GM19193 (cell line): Measurements from ENCODE around the gene PLXDC1.

Experiments
- POLR2A ChIP-seq: IDR thresholded peaks from 4 replicates; pipeline ENCODE4 v1.6.1; 2011; ENCODE audit not compliant: insufficient read depth, insufficient read length; ENCODE audit errors: extremely low read depth

Gene PLXDC1

DNA sequence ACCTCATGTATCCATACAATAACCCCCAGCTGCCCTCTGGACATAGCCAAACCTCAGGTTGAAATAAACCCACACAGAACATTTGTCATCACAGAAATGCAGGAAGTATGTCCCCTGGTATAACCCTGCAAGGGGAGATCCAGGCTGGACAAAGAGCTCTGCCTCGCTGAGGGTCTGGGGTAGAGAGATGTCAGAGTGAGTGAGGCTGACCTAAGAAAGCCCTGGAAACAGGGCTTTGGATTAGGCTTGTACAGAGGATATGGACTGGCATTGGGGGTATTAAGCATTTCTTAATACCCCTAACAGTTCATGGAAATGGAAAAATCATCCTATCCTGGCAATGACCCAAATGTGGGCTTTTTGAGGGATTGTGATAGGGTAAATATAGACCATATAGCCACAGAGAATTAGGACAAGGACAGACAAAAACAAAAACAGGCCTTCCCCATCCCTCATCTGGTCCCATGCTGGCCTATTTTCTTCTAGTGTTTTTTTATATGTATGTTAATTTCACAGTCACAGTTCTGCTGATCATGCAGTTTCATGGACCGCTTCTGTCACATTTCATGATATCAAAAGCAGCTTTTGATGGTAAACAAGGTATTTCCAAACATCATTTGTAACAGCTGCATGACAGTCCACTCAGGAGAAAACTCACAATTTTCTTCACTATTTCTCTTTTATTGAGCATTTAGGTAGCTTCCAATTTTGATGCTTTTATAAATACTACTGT is 26.1 kb downstream of the PLXDC1 start:
- TF ChIP-seq POLR2A: no peak

DNA sequence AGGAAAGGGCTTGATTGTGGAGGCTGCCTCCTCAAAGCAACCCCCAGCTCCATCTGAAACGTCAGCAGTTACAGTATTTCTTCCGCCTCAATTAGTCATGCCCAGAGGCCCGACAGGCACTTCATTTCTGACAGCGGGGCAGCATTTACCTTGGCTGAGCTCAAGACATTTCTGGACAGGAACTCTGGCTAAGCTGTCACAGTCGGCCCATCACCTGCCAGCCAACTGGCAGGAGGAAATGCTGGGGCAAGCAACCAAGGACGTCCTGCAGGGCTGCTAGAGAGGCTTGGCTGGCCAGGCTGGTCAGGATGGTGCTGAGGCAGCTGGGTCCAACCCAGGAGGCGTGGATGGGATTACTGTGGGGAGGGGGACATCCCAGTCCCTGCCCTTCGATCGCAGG is 27.8 kb downstream of the PLXDC1 start:
- TF ChIP-seq POLR2A: no peak

DNA sequence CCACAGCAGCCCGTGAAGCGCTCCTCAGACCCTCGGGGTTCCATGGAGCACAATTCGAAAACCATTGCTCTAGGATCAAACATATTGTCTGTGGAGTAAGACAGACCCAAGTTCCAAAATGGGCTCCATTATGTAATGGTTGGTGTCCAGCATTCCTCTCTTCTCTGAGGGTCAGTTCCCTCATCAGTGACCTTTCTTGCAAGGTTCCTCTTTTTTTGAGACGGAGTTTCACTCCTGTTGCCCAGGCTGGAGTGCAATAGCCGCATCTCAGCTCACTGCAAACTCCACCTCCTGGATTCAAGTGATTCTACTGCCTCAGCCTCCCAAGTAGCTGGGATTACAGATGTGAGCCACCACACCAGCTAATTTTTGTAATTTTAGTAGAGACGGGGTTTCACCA is 28.4 kb downstream of the PLXDC1 start:
- TF ChIP-seq POLR2A: no peak

DNA sequence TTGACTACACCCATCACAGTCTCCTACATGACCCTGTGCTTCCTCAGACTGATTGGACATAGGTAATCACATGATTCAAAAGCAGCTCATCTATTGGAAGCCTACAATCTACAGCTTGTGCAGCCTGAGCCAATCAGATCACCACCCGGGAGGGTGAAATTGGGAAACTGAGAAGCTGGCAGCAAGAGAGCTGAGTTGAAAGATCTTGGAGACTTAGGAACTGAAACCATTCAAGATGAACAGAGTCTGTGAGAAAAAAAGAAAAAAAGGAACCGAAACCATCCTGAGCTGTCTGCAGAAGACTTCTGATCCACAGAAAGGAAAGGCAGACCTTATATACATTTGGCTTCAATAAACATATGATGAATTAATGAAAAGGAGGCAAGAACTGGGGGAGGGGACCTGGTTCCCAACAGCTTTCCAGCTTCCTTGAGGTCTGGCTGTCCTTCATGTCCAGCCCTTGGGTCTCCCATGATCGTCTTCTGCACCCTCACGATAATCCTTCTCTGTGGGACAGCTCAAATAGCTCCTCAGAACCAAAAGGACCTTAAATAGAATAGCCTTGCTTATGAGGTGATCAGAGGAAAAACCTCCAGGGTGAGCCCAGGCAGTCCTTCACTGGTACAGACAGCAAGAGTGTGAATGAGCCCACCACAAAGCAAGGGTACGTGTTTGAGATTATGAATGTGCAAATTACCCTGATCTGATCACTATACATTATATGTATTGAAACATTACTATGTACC is 32.6 kb downstream of the PLXDC1 start:
- no peak for TF ChIP-seq POLR2A

DNA sequence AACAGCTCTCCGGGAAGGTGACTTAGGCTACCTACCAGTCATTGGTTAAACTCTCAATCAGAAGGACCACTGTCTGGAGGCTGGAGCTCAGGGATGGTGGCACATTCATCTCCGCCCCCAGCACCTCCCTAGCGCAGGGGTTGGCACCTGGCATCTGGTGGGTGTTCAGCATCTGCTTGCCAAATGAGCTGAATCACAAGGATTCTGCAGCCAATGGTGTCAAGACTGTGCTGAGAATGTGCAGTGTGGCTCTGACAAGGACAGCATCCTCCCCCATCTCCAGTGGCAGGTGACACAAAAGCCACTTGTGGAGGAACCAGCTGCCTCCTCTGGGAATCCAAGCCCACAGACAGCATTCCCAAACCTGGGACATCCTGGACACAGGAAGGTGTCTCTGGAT is 35.2 kb downstream of the PLXDC1 start:
- TF ChIP-seq POLR2A: no peak

DNA sequence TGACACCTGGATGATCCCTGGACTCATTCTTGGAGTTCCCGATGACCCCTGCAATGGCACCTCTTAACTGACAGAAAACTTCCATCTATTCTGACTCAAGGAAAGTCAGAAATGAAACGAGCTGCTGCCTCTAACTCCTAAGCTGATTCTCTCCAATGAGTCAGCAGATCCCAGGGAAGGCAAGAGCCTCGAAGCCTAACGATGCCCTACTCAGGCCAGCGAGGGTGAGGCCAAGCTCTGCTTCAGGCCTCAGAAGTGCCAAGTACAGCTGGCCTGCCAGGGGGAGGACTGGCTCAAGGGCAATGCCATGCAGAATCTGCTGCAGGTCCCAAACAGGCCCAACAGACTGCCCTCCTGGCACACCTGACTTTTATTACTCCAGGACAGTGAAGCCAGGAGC is 36.3 kb downstream of the PLXDC1 start:
- TF ChIP-seq POLR2A: no peak

DNA sequence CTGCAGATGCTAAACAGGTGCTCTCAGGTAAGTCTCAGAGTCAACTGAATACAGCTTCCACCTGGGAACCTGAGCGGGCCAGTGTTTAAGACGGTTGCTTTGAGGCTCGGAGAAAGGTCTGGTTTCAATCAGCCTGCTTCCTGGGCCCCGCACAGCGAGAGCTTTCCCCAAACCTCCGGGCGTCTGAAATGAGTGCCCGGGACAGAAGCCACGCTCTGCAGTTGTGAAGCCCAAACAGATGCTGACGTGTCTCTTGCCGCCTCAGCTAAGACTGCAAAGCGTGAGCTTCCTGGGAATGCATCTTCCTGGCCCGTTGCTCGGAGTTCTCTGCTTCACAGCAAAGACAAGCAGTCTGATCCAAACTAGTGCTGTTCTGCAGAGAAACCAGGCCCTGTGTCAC is 36.7 kb downstream of the PLXDC1 start:
- TF ChIP-seq POLR2A: no peak

DNA sequence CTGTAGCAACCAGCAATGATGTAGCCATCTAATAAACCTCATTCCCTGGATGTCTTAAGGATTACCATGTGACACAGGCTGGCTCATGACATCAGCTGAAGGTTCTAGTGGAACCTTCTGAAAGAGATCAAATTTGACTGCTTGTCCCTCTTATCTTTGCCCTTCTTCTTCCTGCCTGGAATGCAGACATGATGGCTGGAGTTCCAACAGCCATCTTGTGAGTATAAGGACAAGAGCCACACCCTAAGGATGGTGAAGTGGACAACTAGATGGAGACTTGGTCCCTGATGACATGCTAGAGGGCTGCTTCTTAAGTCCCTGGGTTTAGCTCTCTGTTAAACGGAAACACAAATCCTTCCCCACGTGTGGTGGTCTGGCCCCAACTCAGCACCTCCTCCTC is 37.6 kb downstream of the PLXDC1 start:
- no peak for TF ChIP-seq POLR2A

DNA sequence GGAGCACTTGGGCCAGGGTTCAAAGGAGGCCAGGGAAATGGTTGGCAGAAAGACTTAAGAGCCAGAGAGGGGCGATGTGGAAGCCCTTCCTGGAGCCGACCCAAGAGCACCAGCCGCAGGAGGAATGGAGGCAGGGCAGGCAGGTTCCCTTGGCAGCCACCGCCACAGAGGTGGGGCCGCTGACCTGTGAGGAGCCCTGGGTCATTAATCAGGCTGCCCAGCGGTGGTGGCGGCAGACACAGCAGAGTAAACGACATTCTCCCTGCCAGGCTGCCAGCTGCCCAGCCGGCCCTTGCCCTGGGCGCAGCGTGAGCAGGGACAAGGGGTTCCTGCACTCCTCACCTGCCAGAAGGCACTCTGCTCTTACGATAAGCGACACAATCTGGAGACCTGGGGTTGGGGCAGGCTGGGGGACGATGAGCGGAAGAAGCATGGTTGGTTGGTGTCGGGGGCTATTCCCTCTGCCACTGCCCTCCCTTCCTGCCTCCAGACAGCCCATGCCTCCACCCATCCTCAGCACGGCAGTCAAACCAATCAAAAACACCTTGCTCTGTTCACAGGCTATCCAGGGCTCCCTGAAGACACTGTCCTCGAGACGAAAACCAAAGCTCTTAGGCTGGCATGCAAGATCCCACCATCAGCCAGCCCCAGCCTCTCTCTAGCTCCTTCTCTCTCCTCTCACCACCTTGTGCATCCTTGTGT is 40.9 kb downstream of the PLXDC1 start:
- no peak for TF ChIP-seq POLR2A

DNA sequence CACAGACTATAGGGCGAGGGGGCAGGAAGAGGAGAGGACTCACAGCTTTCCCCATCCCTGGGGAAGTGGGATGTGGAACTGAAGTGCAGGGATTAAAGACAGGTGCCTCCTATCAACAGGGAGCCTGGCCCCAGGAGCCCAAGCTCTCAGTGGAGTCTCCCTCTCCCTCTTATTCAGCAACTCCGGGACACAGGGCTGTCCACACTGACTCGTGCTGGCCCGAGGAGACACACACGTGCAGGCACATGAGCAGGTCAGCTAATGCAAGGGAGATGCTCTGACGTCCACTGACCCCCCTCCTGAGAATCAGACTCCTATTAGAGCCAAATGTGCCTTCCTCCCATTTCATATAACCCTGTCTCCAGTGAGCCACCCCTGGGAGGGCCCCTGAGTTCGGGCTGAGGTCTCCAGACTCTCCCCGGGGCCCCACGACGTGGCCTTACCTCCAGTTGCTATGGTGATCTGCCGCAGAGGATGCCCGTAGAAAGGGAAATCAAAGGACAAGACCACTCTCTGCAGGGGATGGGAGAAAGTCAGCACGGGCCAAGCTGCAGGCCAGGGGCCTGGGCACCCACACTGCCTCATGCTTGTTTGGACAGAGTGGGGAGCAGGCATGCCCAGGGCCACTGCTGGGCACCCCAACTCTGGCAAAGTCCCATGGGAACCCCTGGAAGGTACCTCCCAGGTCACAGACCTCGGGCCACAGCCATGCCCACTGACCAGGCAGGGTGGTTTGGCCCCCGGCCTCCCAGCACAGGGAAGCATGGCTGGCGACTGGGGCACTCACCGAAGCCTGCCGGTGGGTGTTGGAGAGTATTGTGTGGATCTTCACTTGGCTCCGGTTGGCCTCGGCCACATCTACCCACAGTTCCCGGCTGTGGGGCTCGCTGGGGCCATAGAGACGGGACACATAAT is 42.7 kb downstream of the PLXDC1 start:
- no peak for TF ChIP-seq POLR2A

DNA sequence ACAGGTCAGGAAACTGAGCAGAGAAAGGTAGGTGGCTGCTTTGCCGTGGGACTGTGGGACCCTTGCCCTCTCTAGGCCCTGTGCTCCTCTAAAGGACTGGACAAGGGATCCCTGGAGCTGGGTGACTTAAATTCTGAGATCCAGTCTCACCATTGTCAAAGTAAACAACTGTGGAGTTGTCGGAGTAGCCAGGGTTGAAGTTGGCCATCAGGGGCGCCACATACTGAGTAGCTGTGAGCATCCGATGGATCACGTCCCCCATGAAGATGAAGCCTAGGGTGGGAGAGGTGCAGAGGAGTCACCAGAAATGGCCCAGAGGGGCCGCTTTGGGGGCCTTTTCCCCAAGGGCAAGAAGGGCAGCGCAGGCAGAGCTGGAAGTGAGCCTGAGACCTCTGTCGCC is 43.5 kb downstream of the PLXDC1 start:
- TF ChIP-seq POLR2A: no peak

DNA sequence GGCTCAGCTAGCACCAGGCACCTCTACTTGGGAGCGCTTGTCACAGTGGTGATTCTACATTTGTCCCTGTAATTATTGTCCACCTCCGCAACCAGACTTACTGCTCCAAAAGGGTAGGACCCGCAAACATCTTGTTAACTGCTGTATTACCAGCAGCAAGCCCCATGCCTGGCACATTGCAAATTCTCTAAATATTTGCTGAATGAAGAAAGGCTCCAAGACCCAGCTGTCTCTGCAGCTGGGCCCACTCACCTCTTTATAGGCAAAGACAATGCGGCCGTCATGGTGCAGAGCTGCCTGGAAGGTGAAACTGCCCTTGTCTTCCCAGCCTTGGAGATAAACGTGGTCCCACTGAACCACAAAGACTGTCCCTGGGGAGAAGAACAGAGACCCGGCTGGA is 44.3 kb downstream of the PLXDC1 start:
- TF ChIP-seq POLR2A: no peak

DNA sequence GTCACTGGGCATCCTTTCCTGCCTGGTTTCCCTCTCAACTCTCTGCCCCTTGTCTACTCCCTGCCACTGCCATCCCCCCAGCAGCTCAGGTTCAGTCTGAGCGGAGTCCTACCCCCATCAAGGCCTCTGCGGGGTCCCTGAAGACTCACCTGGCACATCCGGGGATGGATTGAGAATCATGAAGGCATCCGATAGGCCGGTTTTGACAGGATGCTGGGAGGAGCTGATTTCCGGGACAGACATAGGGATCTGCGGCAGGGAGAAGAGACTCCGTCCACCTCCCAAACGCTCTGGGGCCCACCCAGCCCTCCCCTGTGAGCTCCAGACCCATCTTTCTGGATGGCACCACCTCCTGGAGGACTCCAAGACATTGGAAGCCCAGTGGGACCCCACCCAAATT is 45.7 kb downstream of the PLXDC1 start:
- no peak for TF ChIP-seq POLR2A

DNA sequence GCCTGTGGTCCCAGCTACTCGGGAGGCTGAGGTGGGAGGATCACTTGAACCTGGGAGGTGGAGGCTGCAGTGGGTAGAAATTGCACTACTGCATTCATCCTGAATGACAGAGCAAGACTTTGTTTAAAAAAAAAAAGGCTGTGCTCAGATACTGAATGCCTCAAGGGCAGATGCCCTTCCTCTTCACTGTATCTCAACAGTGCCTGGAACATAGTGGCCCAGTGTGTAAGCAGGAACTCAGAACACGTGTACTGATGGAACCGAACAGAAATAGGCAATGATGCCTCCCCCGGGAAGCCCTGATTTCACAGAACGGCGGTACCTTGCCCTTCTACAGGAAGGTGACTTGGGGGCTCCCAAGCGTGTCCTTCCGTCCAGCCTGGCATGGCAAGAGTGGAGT is 46.8 kb downstream of the PLXDC1 start:
- no peak for TF ChIP-seq POLR2A

DNA sequence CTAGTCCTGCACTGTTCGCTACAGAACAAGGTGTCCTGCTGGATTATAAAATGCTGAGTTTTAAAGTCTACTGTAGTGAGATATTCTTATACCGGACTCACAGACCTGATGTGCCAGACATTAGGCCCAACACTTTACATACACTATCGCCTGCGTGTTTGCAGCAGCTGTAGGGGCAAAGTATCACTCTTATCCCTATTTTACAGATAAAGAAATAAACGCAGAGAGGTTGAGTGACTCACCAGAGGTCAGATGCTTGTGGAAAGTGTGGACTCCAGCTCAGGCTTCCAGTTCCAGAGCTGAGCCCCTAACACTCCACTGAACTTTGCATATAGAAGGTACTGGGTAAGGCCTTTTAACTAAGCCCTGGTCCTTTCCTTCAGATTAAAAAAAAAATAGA is 47.4 kb downstream of the PLXDC1 start:
- no peak for TF ChIP-seq POLR2A
